BJ (cell line): ENCODE measurements around the gene C20orf202. TPM values are rescaled to one million over a fixed set of nuclear protein-coding genes. Genes with fewer than 3 reads are reported as not detected.
A peak's percentile ranks its signal among the peaks of the same experiment; 100 is the strongest.

Experiments
- CTCF ChIA-PET: fragments of 350-600 bp; formaldehyde crosslinking; extraction: SDS; loops from one replicate; lab custom pipeline; 2021; ENCODE audit warnings: antibody characterized with exemption, inconsistent platforms; lab: Yijun Ruan, JAX
- POLR2A ChIA-PET: fragments of 300-600 bp; sonication (Branson Sonifier 250); formaldehyde crosslinking; extraction: SDS; loops from one replicate; lab custom pipeline; 2021; ENCODE audit warnings: antibody characterized with exemption; lab: Charles Lee
- DNase-seq: peaks from one replicate; pipeline ENCODE4 v3.0.0-alpha.2; 2011; ENCODE audit warnings: low read depth
- H3K27me3 ChIP-seq: 2 replicates; pipeline ENCODE4 v1.6.0; 2011; ENCODE audit warnings: low read length; ENCODE audit not compliant: control insufficient read depth, insufficient read depth
- H3K36me3 ChIP-seq: 2 replicates; pipeline ENCODE4 v1.5.1; 2011; ENCODE audit warnings: low read length; ENCODE audit not compliant: control insufficient read depth, insufficient read depth
- H3K4me3 ChIP-seq: 2 replicates; pipeline ENCODE4 v1.5.1; 2011; ENCODE audit warnings: low read depth, mild to moderate bottlenecking, control low read depth, low read length
- CTCF ChIP-seq: IDR thresholded peaks from 2 replicates; pipeline ENCODE4 v1.5.1; 2011; ENCODE audit warnings: low read depth, mild to moderate bottlenecking, control low read depth, inconsistent platforms, low read length, moderate library complexity; ENCODE audit not compliant: insufficient read depth
- polyA plus RNA-seq: library from polyadenylated mRNA; depleted of rRNA; stranded (reverse); fragments of >200 nt; gene quantifications from 2 replicates; pipeline ENCODE4 v1.2.3, GENCODE V29; 2011

Gene C20orf202
- polyA plus RNA-seq, 1 experiment, result not detected

- no peak for DNase-seq
- Histone ChIP-seq H3K4me3 (no peak overlapping the region), H3K27me3 (peaks cover 25% of the 10 kb centered on the region), H3K36me3 (no peaks in the 10 kb centered on the region)
- ChIA-PET CTCF (interaction anchor here (0.8 kb wide), 1 partner anchor 21 kb away, joined by 3 read pairs; the partner anchor contains the start of gene C20orf202), POLR2A (no interaction called here)
- TF ChIP-seq CTCF, result no peak
These were observed 21.1 kb upstream of the C20orf202 start for GRCh38 chr20:1182106-1182505.

DNA sequence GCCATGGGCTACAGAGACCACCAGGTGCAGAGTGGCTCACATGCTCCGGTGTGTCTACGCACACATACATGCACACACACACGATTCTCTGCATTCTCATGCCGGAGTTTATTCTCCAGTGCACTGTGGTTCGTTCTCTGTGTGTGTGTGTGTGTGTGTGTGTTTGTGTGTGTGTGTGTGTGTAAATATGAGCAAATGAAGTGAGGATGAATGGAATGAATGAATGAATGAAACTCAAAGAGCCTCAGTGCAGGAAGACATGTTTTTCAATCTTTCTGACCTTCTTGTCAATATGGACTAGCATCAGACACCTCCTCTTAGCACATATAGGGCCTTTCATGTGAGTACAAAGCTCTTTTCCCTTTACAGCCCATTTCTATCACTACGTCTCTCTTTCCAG, 20.1 kb upstream of the C20orf202 start:
- no peak for DNase-seq
- Histone ChIP-seq H3K27me3 (peaks cover 25% of the 10 kb centered on the region), H3K36me3 (no peaks in the 10 kb centered on the region), H3K4me3 (no peak overlapping the region)
- POLR2A ChIA-PET, result no interaction called here
- CTCF ChIA-PET, result interaction anchor here (1.1 kb wide), 1 partner anchor 23 kb away, joined by 3 read pairs; no protein-coding TSS in a partner anchor
- no peak for TF ChIP-seq CTCF

GRCh38 chr20:1184260-1184637, 19.0 kb upstream of the C20orf202 start:
- POLR2A ChIA-PET, result no interaction called here
- no peak for DNase-seq
- Histone ChIP-seq H3K4me3 (no peak overlapping the region), H3K36me3 (no peaks in the 10 kb centered on the region), H3K27me3 (peaks cover 26% of the 10 kb centered on the region)
- CTCF ChIA-PET, result interaction anchor here (0.6 to 1.1 kb wide), 3 partner anchors 22 to 290 kb away, joined by 3 to 5 read pairs (median 3); no protein-coding TSS in a partner anchor
- no peak for TF ChIP-seq CTCF

GRCh38 chr20:1184638-1185315, 18.5 kb upstream of the C20orf202 start, which contains the start of gene TMEM74B:
TMEM74B (minus strand) TSS chr20:1184981; CDS start chr20:1183801, 1,180 bp downstream.
- no peaks in the 10 kb centered on the region for H3K36me3 ChIP-seq
- H3K4me3 ChIP-seq, result peak within 1 kb of the TSS; percentile 35
- CTCF ChIA-PET, result interaction anchor here (0.6 to 1.3 kb wide), 5 partner anchors 12 to 76 kb away, joined by 3 read pairs; no protein-coding TSS in a partner anchor
- no peak for DNase-seq
- peaks cover 26% of the 10 kb centered on the region for H3K27me3 ChIP-seq
- POLR2A ChIA-PET, result no interaction called here
- no peak for TF ChIP-seq CTCF

DNA sequence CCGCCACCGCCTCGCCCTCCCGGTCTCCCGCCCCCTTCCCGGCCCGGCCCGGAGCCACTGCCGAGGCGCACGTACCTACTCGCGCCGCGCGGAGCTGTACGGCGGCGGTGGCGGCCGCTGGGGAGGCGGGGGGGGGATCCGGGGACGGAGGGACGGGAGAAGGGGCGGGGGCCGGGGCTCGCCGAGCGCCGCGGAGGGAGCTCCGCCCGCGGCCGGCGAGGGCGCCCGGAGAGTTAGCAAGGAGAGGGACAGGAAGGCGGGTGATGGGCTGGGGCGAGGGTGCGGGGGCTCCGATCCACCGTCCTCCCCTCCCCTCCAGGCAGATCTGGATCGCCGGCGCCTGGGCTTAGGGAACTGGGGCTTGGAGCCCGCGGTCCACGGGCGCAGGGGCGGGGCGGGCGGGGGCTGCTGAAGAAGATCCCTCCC, 17.9 kb upstream of the C20orf202 start:
- H3K27me3 ChIP-seq, result peaks cover 29% of the 10 kb centered on the region
- CTCF ChIA-PET, result interaction anchor here (0.6 to 1.3 kb wide), 4 partner anchors 12 to 428 kb away, joined by 3 read pairs; no protein-coding TSS in a partner anchor
- H3K36me3 ChIP-seq, result no peaks in the 10 kb centered on the region
- DNase-seq, result no peak
- peak overlapping the region; percentile 35 for H3K4me3 ChIP-seq
- TF ChIP-seq CTCF, result no peak
- POLR2A ChIA-PET, result no interaction called here
